ENCODE data around the gene ZNF534. TPM values are rescaled to one million over a fixed set of nuclear protein-coding genes. Genes with fewer than 3 reads are reported as not detected.
"Not testable (repeated sequence)": the region's sequence is repeated elsewhere in the genome, so short reads cannot be mapped to it uniquely, and the experiment has no call there.

ZNF534 gene
- total RNA-seq, 1 donor from 2014 or later = not detected

DNA sequence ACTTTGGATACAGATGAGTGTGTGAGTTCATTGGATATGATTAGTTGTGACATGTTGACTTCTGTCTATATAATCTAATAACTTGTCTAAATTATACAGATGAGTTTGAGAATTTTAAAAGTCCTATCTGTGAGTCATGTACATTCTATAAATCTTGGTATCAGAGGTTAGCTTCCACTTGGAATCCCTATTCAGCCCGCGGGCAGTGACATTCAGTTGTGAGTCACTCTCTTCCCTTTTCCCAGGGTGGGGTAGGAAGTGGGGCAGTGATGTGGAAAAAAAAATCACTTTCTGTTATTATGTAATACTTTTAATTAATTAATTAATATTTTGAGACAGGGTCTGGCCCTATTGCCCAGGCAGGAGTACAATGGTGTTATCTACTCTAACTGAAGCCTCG is 65.6 kb downstream of the ZNF534 start:
- DNase-seq (ENCODE audit: low spot score) (no peak), ATAC-seq (no peak)

DNA sequence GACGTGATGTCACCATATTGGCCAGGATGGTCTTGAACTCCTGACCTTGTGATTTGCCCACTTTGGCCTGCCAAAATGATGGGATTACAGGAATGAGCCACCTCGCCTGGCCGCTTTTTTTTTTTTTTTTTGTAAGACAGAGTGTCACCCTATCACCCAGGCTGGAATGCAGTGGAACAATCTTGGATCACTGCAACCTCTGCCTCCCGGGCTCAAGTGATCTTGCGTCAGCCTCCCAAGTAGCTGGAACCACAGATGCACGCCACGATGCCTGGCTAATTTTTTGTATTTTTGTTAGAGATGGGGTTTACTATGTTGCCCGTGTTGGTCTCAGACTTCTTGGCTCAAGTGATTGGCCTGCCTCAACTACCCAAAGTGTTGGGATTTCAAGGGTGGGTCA is 69.6 kb downstream of the ZNF534 start:
- DNase-seq (ENCODE audit: low spot score) = no peak
- ATAC-seq = no peak

DNA sequence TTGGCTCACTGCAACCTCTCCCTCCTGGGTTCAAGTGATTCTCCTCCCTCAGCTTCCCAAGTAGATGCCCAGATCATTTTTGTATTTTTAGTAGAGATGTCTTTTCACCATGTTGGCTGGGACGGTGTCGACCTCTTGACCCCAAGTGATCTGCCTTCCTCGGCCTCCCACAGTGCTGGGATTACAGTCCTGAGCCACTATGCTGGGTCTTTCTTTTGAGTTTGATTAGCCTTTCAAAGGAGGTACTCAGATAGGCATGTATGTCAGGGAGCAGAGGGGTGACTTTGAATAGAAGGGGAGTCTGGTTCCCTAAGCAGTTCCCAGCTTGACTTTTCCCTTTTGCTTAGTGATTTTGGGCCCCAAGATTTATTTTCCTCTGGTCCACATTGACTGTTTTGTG is 71.5 kb downstream of the ZNF534 start:
- ATAC-seq; DNase-seq (ENCODE audit: low spot score): not testable (repeated sequence)

DNA sequence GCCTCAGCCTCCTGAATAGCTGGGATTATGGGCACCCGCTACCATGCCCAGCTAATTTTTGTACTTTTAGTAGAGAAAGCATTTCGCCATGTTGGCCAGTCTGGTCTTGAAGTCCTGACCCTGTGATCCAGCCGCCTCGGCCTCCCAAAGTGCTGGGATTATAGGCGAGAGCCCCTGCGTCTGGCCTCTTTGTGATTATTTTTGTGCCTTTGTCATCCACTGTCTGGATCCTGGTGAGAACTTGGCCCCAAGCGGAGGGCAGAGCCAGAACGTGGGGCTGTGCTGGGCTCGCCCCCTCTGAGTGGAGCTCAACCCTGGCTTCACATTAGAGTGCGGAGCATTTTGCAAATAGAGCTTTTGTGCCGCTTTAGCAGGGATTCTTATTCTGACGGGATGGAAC is 72.0 kb downstream of the ZNF534 start:
- not testable (repeated sequence) for DNase-seq (ENCODE audit: low spot score); ATAC-seq

Other genes starting within 250 kb of the ZNF534 start
- 68.4 TPM for gene PPP2R1A, start 239.1 kb upstream of the ZNF534 start, total RNA-seq
- 5.5 TPM for gene ZNF766, start 159.6 kb upstream of the ZNF534 start, total RNA-seq
- 4.6 TPM for gene ZNF480, start 132.0 kb upstream of the ZNF534 start, total RNA-seq
- not detected for gene ZNF610, start 92.9 kb upstream of the ZNF534 start, total RNA-seq
- 0.70 TPM for gene ZNF880, start 59.2 kb upstream of the ZNF534 start, total RNA-seq
- gene ZNF528, start 31.3 kb upstream of the ZNF534 start, total RNA-seq = 3.8 TPM
- not detected for gene ZNF578, start 24.4 kb downstream of the ZNF534 start, total RNA-seq
- 6.2 TPM for gene ZNF808, start 98.5 kb downstream of the ZNF534 start, total RNA-seq
- gene ZNF701, start 141.1 kb downstream of the ZNF534 start, total RNA-seq = 4.1 TPM
- 3.4 TPM for gene ZNF83, start 209.2 kb downstream of the ZNF534 start, total RNA-seq